Peyer's patch (tissue), 4 donors: Measurements from ENCODE around the gene TLN1.

ENCODE experiments used
- POLR2A ChIP-seq, 2 donors: fragments of 450-650 bp; IDR thresholded peaks; one replicate each; pipeline ENCODE4 v1.5.1; 2017; ENCODE audit warnings: antibody characterized with exemption in 2 of 2, mild to moderate bottlenecking in 2 of 2, moderate library complexity in 2 of 2
- TF ChIP-seq, protein P1 (sequence below), 6 experiments: fragments of 450-650 bp in 4 of 6; fragments of 200-600 bp in 2 of 6; sonication (generic) in 1 of 6; IDR thresholded peaks; one replicate each; pipeline ENCODE4 v1.5.1; 2017 to 2019; ENCODE audit warnings: antibody characterized with exemption in 6 of 6, mild to moderate bottlenecking in 3 of 6, moderate library complexity in 1 of 6

DNA sequence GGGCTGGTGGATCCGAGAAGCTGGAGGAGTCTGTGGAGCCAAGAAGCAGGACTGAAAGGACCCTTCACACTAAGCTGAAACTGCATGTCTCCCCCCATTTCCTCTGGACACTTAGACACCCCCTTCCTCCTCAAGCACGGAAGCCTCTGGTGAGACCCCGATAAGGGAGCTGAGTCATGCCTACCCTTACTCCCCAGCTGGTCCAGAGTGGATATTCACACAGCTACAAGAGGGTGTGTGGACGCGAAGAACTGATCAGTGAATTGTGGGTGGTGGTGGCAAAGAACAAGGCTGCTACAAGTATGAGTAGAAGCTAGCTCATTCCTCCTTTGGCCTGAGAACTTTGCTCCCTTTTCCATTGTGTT lies 4.3 kb downstream of the TLN1 start:
- TF ChIP-seq, protein P1, sequence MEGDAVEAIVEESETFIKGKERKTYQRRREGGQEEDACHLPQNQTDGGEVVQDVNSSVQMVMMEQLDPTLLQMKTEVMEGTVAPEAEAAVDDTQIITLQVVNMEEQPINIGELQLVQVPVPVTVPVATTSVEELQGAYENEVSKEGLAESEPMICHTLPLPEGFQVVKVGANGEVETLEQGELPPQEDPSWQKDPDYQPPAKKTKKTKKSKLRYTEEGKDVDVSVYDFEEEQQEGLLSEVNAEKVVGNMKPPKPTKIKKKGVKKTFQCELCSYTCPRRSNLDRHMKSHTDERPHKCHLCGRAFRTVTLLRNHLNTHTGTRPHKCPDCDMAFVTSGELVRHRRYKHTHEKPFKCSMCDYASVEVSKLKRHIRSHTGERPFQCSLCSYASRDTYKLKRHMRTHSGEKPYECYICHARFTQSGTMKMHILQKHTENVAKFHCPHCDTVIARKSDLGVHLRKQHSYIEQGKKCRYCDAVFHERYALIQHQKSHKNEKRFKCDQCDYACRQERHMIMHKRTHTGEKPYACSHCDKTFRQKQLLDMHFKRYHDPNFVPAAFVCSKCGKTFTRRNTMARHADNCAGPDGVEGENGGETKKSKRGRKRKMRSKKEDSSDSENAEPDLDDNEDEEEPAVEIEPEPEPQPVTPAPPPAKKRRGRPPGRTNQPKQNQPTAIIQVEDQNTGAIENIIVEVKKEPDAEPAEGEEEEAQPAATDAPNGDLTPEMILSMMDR (IDR thresholded peaks at IDR 0.05) = no peak
- TF ChIP-seq POLR2A (IDR thresholded peaks at IDR 0.05) = no peak
